Fibroblast of skin of left quadriceps (primary cell): ENCODE results near the gene MUC5B.

Experiments used
- DNase-seq, 2 experiments: peaks; one replicate each; pipeline ENCODE4 v3.0.0-alpha.2; 2013; ENCODE audit warnings: low read depth in 2 of 2

The MUC5B gene

GRCh38 chr11:1220941-1221721 is 1.7 kb upstream of the MUC5B start:
- DNase-seq = no peak

- DNase-seq = no peak
Observed at GRCh38 chr11:1221848-1222311, 986 bp upstream of the MUC5B start.

- DNase-seq = no peak
Observed at GRCh38 chr11:1223346-1224110, 662 bp downstream of the MUC5B start.

- no peak for DNase-seq
Observed at GRCh38 chr11:1224111-1224490, 1.2 kb downstream of the MUC5B start.

- DNase-seq = no peak
Observed at GRCh38 chr11:1224491-1225385, 1.9 kb downstream of the MUC5B start.

- DNase-seq = no peak
Observed at GRCh38 chr11:1225386-1226225, 2.7 kb downstream of the MUC5B start.

GRCh38 chr11:1226226-1226985 is 3.5 kb downstream of the MUC5B start:
- no peak for DNase-seq

GRCh38 chr11:1226986-1227550 is 4.2 kb downstream of the MUC5B start:
- no peak for DNase-seq

GRCh38 chr11:1227551-1228100 is 4.8 kb downstream of the MUC5B start:
- no peak for DNase-seq

- no peak for DNase-seq
Observed at GRCh38 chr11:1228101-1228821, 5.4 kb downstream of the MUC5B start.

- no peak for DNase-seq
Observed at GRCh38 chr11:1228921-1229451, 6.1 kb downstream of the MUC5B start.

- DNase-seq = no peak
Observed at GRCh38 chr11:1229471-1230120, 6.7 kb downstream of the MUC5B start.

GRCh38 chr11:1230121-1230455 is 7.2 kb downstream of the MUC5B start:
- DNase-seq = no peak

GRCh38 chr11:1230456-1231395 is 7.9 kb downstream of the MUC5B start:
- no peak for DNase-seq

GRCh38 chr11:1231396-1232020 is 8.6 kb downstream of the MUC5B start:
- DNase-seq = no peak

GRCh38 chr11:1232021-1232882 is 9.4 kb downstream of the MUC5B start:
- DNase-seq = no peak
